LHCN-M2 (cell line): ENCODE results near the gene EXOSC6. TPM values are rescaled to one million over a fixed set of nuclear protein-coding genes. Genes with fewer than 3 reads are reported as not detected.
"Not testable (repeated sequence)": the region's sequence is repeated elsewhere in the genome, so short reads cannot be mapped to it uniquely, and the experiment has no call there.

Experiments
- DNase-seq: peaks from one replicate; pipeline ENCODE4 v3.0.0-alpha.2; 2012; ENCODE audit warnings: low read depth
- total RNA-seq: library from RNA; depleted of rRNA; stranded (reverse); fragments of >200 nt; gene quantifications from 2 replicates; pipeline ENCODE4 v1.2.3, GENCODE V29; 2014; rRNA removed

The EXOSC6 gene
- total RNA-seq, 1 experiment from 2014 or later: 33.4 TPM

- DNase-seq: not testable (repeated sequence)
Measured at GRCh38 chr16:70199170-70199569, 52.6 kb downstream of the EXOSC6 start.

- DNase-seq: not testable (repeated sequence)
Measured at GRCh38 chr16:70198666-70199065, 53.1 kb downstream of the EXOSC6 start.

GRCh38 chr16:70198230-70198629 is 53.5 kb downstream of the EXOSC6 start:
- not testable (repeated sequence) for DNase-seq

- not testable (repeated sequence) for DNase-seq
Measured at GRCh38 chr16:70197611-70198010, 54.1 kb downstream of the EXOSC6 start.

Other genes with a start within 250 kb of the EXOSC6 start
- gene PDPR, start 137.6 kb downstream of the EXOSC6 start, total RNA-seq: 11.2 and 12.7 TPM in 2 replicates
- 0.06 and 0.32 TPM in 2 replicates for gene CLEC18C, start 78.2 kb downstream of the EXOSC6 start, total RNA-seq
- 50.8 and 54.3 TPM in 2 replicates for gene AARS1, start 37.6 kb upstream of the EXOSC6 start, total RNA-seq
- 27.0 and 28.1 TPM in 2 replicates for gene DDX19B, start 47.2 kb upstream of the EXOSC6 start, total RNA-seq
- gene DDX19A, start 95.0 kb upstream of the EXOSC6 start, total RNA-seq: 38.2 and 50.7 TPM in 2 replicates
- gene ST3GAL2, start 187.2 kb upstream of the EXOSC6 start, total RNA-seq: 23.0 and 28.3 TPM in 2 replicates
- gene FCSK, start 202.7 kb upstream of the EXOSC6 start, total RNA-seq: 7.5 and 13.5 TPM in 2 replicates